ENCODE measurements around the gene NUDT7. TPM values are rescaled to one million over a fixed set of nuclear protein-coding genes. Genes with fewer than 3 reads are reported as not detected.

NUDT7 gene
- total RNA-seq, 1 experiment from 2014 or later, result 6.7 TPM

GRCh38 chr16:77729951-77730350 is 7.6 kb downstream of the NUDT7 start:
- Mint-ChIP-seq H3K27ac (ENCODE audit: low read depth, unreplicated experiment) (no peak overlapping the region), H3K27me3 (ENCODE audit: insufficient read depth, unreplicated experiment) (no peaks in the 10 kb centered on the region), H3K4me1 (ENCODE audit: insufficient read depth, unreplicated experiment) (peaks cover 7% of the 10 kb centered on the region), H3K9me3 (ENCODE audit: unreplicated experiment) (no peaks in the 10 kb centered on the region), H3K4me3 (ENCODE audit: unreplicated experiment) (no peak overlapping the region), H3K36me3 (ENCODE audit: insufficient read depth, unreplicated experiment) (no peaks in the 10 kb centered on the region)
- POLR2A ChIA-PET, result no interaction called here
- CTCF ChIA-PET, result no interaction called here
- no peak for TF ChIP-seq CTCF (IDR thresholded peaks at IDR 0.05; ENCODE audit: unreplicated experiment)
- no TSS peak for BruUV-seq (replicated peaks)
- intact Hi-C loops (cut with micrococcal nuclease), result no loop called here
- DNase-seq (ENCODE audit: unreplicated experiment), result no peak

- no TSS peak for BruUV-seq (replicated peaks)
- peak overlapping the region; percentile 19 for H3K27ac Mint-ChIP-seq (ENCODE audit: low read depth, unreplicated experiment)
- peak; percentile 50 for DNase-seq (ENCODE audit: unreplicated experiment)
Measured at GRCh38 chr16:77732241-77732946, 10.1 kb downstream of the NUDT7 start.

GRCh38 chr16:77736879-77737278 is 14.6 kb downstream of the NUDT7 start:
- intact Hi-C loops (cut with micrococcal nuclease), result no loop called here
- Mint-ChIP-seq H3K36me3 (ENCODE audit: insufficient read depth, unreplicated experiment) (peaks cover 6% of the 10 kb centered on the region), H3K4me3 (ENCODE audit: unreplicated experiment) (no peak overlapping the region), H3K27ac (ENCODE audit: low read depth, unreplicated experiment) (no peak overlapping the region), H3K4me1 (ENCODE audit: insufficient read depth, unreplicated experiment) (peaks cover 16% of the 10 kb centered on the region), H3K27me3 (ENCODE audit: insufficient read depth, unreplicated experiment) (no peaks in the 10 kb centered on the region), H3K9me3 (ENCODE audit: unreplicated experiment) (no peaks in the 10 kb centered on the region)
- BruUV-seq (replicated peaks), result no TSS peak
- no peak for TF ChIP-seq CTCF (IDR thresholded peaks at IDR 0.05; ENCODE audit: unreplicated experiment)
- ChIA-PET CTCF (no interaction called here), POLR2A (interaction anchor here (0.9 kb wide), 1 partner anchor 36 kb away, joined by 3 read pairs; no protein-coding TSS in a partner anchor)
- DNase-seq (ENCODE audit: unreplicated experiment), result no peak

More at GRCh38 chr16:77732241-77732946, 10.1 kb downstream of the NUDT7 start:
- Mint-ChIP-seq H3K4me3 (ENCODE audit: unreplicated experiment) (no peak overlapping the region), H3K9me3 (ENCODE audit: unreplicated experiment) (no peaks in the 10 kb centered on the region), H3K4me1 (ENCODE audit: insufficient read depth, unreplicated experiment) (peaks cover 7% of the 10 kb centered on the region), H3K36me3 (ENCODE audit: insufficient read depth, unreplicated experiment) (no peaks in the 10 kb centered on the region), H3K27me3 (ENCODE audit: insufficient read depth, unreplicated experiment) (no peaks in the 10 kb centered on the region)
- ChIA-PET CTCF (interaction anchor here (0.6 to 0.9 kb wide), 2 partner anchors 257 to 271 kb away, joined by 3 to 4 read pairs; no protein-coding TSS in a partner anchor), POLR2A (interaction anchor here (0.6 to 1.2 kb wide), 3 partner anchors 9 to 197 kb away, joined by 3 to 5 read pairs (median 5); partner anchors contain the start of gene NUDT7)
- intact Hi-C loops (cut with micrococcal nuclease), result no loop called here
- TF ChIP-seq CTCF (IDR thresholded peaks at IDR 0.05; ENCODE audit: unreplicated experiment), result no peak

- peaks cover 9% of the 10 kb centered on the region for H3K4me1 Mint-ChIP-seq (ENCODE audit: insufficient read depth, unreplicated experiment)
- no peak overlapping the region for H3K4me3 Mint-ChIP-seq (ENCODE audit: unreplicated experiment)
- no peak for TF ChIP-seq CTCF (IDR thresholded peaks at IDR 0.05; ENCODE audit: unreplicated experiment)
- peaks cover 6% of the 10 kb centered on the region for H3K36me3 Mint-ChIP-seq (ENCODE audit: insufficient read depth, unreplicated experiment)
- H3K27me3 Mint-ChIP-seq (ENCODE audit: insufficient read depth, unreplicated experiment), result no peaks in the 10 kb centered on the region
- peak overlapping the region; percentile 67 for H3K27ac Mint-ChIP-seq (ENCODE audit: low read depth, unreplicated experiment)
- ChIA-PET POLR2A (no interaction called here), CTCF (interaction anchor here (0.6 kb wide), 1 partner anchor 63 kb away, joined by 3 read pairs; no protein-coding TSS in a partner anchor)
- peak; percentile 84 for DNase-seq (ENCODE audit: unreplicated experiment)
- BruUV-seq (replicated peaks), result no TSS peak
- intact Hi-C loops (cut with micrococcal nuclease), result no loop called here
- H3K9me3 Mint-ChIP-seq (ENCODE audit: unreplicated experiment), result no peaks in the 10 kb centered on the region
Measured at GRCh38 chr16:77738706-77739558, 16.6 kb downstream of the NUDT7 start.
